ENCODE measurements around the gene LIPM.

GRCh38 chr10:88788924-88789323 lies 13.6 kb upstream of the LIPM start:
- TF ChIP-seq CTCF (conservative IDR thresholded peaks at IDR 0.05; ENCODE audit: low read length) (no peak), EZH2phosphoT487 (IDR thresholded peaks at IDR 0.05; ENCODE audit: borderline replicate concordance, low read depth, low read length) (no peak)
